Activated naive CD8-positive, alpha-beta T cell treated with anti-CD3 and anti-CD28 coated beads, Interleukin-2, amount 50 U/mL, for 24 hours (primary cell): ENCODE results near the gene JADE3.

Experiments
- ATAC-seq: fragments of 150-1000 bp; cut with Tn5 transposase; one replicate; pipeline ENCODE4 v1.10.0; 2021
- DNase-seq: peaks from one replicate; pipeline ENCODE4 v3.0.0; 2021
- H3K27ac Mint-ChIP-seq: one replicate; pipeline ENCODE4 v1.8.0; 2021; ENCODE audit warnings: mild to moderate bottlenecking, mixed read lengths
- H3K27me3 Mint-ChIP-seq: one replicate; pipeline ENCODE4 v1.8.0; 2021; ENCODE audit warnings: mixed read lengths
- H3K36me3 Mint-ChIP-seq: one replicate; pipeline ENCODE4 v1.8.0; 2021; ENCODE audit warnings: low read depth, mixed read lengths
- H3K4me1 Mint-ChIP-seq: one replicate; pipeline ENCODE4 v1.8.0; 2021; ENCODE audit warnings: mixed read lengths
- H3K4me3 Mint-ChIP-seq: one replicate; pipeline ENCODE4 v1.8.0; 2021; ENCODE audit warnings: mild to moderate bottlenecking, moderate library complexity, mixed read lengths
- H3K9me3 Mint-ChIP-seq: one replicate; pipeline ENCODE4 v1.8.0; 2021; ENCODE audit warnings: mixed read lengths

The JADE3 gene

GRCh38 chrX:46912098-46912602, at the start of gene JADE3:
Gene JADE3 (plus strand): TSS chrX:46912421. CDS start chrX:46984895, 72,474 bp downstream.
- peak; percentile 55 for ATAC-seq
- Mint-ChIP-seq H3K4me1 (peaks cover 7% of the 10 kb centered on the region), H3K27me3 (peaks cover 38% of the 10 kb centered on the region), H3K9me3 (no peaks in the 10 kb centered on the region), H3K36me3 (no peaks in the 10 kb centered on the region), H3K4me3 (peak within 1 kb of the TSS; percentile 69), H3K27ac (no peak within 1 kb of the TSS)
- DNase-seq: peak; percentile 35

DNA sequence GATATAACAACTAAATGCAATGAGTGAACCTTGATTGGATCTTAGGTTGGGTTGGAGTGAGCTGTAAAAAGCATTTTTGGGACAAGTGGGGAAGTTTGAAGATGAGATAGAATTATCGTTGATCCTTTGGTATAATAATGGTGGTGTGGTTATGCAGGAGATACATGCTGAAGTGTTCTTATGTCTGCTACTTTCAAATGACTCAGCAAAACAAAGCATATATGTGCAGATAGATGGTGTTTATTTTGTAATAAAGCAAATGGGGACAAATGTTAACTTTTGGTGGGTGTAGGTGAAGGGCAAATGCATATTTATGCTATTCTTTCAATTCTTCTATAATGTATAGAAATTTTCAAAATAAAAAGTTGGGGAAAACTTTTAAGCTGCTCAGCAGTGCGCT, 49.1 kb upstream of the JADE3 start:
- peaks cover 16% of the 10 kb centered on the region for H3K36me3 Mint-ChIP-seq
- no peak for ATAC-seq
- H3K9me3 Mint-ChIP-seq: no peaks in the 10 kb centered on the region
- no peak overlapping the region for H3K4me3 Mint-ChIP-seq
- no peak for DNase-seq
- H3K27me3 Mint-ChIP-seq: no peaks in the 10 kb centered on the region
- no peaks in the 10 kb centered on the region for H3K4me1 Mint-ChIP-seq
- no peak overlapping the region for H3K27ac Mint-ChIP-seq

GRCh38 chrX:46864606-46865005, 47.6 kb upstream of the JADE3 start:
- H3K27me3 Mint-ChIP-seq: no peaks in the 10 kb centered on the region
- DNase-seq: no peak
- peaks cover 16% of the 10 kb centered on the region for H3K36me3 Mint-ChIP-seq
- no peak overlapping the region for H3K4me3 Mint-ChIP-seq
- no peaks in the 10 kb centered on the region for H3K9me3 Mint-ChIP-seq
- no peak for ATAC-seq
- no peak overlapping the region for H3K27ac Mint-ChIP-seq
- H3K4me1 Mint-ChIP-seq: no peaks in the 10 kb centered on the region

DNA sequence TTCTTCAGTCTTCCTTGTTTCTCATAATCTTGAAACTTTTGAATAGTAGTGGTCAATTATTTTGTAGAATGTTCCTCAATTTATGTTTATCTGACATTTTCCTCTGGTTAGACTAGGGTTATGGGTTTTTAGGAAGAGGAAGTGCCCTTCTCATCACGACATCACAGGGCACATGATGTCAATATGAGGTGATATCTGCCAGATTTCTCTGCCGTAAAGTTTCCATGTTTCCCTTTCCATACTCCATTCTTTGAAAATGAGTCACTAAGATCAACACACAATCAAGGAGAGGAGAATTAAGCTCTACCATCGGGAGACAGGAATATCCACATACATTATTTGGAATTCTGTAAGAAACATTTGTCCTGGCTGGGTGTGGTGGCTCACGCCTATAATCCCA, 46.9 kb upstream of the JADE3 start:
- peaks cover 16% of the 10 kb centered on the region for H3K36me3 Mint-ChIP-seq
- H3K4me3 Mint-ChIP-seq: no peak overlapping the region
- no peaks in the 10 kb centered on the region for H3K27me3 Mint-ChIP-seq
- no peaks in the 10 kb centered on the region for H3K4me1 Mint-ChIP-seq
- DNase-seq (no peak), ATAC-seq (no peak)
- no peaks in the 10 kb centered on the region for H3K9me3 Mint-ChIP-seq
- H3K27ac Mint-ChIP-seq: no peak overlapping the region

- H3K4me3 Mint-ChIP-seq: no peak overlapping the region
- H3K4me1 Mint-ChIP-seq: no peaks in the 10 kb centered on the region
- H3K27ac Mint-ChIP-seq: no peak overlapping the region
- H3K9me3 Mint-ChIP-seq: no peaks in the 10 kb centered on the region
- peaks cover 14% of the 10 kb centered on the region for H3K36me3 Mint-ChIP-seq
- ATAC-seq (no peak), DNase-seq (no peak)
- H3K27me3 Mint-ChIP-seq: no peaks in the 10 kb centered on the region
Observed at GRCh38 chrX:46866726-46867125, 45.5 kb upstream of the JADE3 start.

- Mint-ChIP-seq H3K9me3 (no peaks in the 10 kb centered on the region), H3K27me3 (no peaks in the 10 kb centered on the region), H3K27ac (no peak overlapping the region), H3K4me1 (peaks cover 4% of the 10 kb centered on the region), H3K4me3 (no peak overlapping the region), H3K36me3 (no peaks in the 10 kb centered on the region)
- ATAC-seq (no peak), DNase-seq (no peak)
Observed at GRCh38 chrX:46873746-46874145, 38.5 kb upstream of the JADE3 start.

DNA sequence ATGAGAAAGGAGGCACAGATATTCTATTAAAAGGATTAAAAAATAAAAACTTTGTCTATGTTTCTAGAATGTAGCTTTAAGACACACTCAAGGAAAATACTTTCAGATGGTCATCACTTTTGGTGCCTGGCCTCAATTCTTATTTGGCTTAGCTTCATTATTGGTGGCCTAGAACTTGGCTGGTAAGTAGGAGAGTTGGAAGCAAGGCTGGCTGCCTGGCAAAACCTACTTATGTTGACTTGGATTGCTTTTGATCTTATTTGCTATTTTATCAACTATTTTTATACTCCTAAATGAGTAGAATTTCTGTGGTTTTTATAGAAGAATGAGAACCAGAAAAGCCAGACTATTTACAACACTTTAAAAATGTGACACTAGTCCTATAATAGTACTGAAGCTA, 35.3 kb upstream of the JADE3 start:
- Mint-ChIP-seq H3K27me3 (no peaks in the 10 kb centered on the region), H3K4me1 (peaks cover 4% of the 10 kb centered on the region)

GRCh38 chrX:46882266-46882665, 30.0 kb upstream of the JADE3 start:
- Mint-ChIP-seq H3K27ac (no peak overlapping the region), H3K4me3 (no peak overlapping the region), H3K36me3 (no peaks in the 10 kb centered on the region), H3K27me3 (no peaks in the 10 kb centered on the region), H3K9me3 (no peaks in the 10 kb centered on the region), H3K4me1 (no peaks in the 10 kb centered on the region)
- no peak for ATAC-seq
- DNase-seq: no peak

More for the DNA sequence above, 35.3 kb upstream of the JADE3 start:
- no peak overlapping the region for H3K27ac Mint-ChIP-seq
- no peaks in the 10 kb centered on the region for H3K36me3 Mint-ChIP-seq
- H3K9me3 Mint-ChIP-seq: no peaks in the 10 kb centered on the region
- no peak overlapping the region for H3K4me3 Mint-ChIP-seq
- DNase-seq (no peak), ATAC-seq (no peak)

DNA sequence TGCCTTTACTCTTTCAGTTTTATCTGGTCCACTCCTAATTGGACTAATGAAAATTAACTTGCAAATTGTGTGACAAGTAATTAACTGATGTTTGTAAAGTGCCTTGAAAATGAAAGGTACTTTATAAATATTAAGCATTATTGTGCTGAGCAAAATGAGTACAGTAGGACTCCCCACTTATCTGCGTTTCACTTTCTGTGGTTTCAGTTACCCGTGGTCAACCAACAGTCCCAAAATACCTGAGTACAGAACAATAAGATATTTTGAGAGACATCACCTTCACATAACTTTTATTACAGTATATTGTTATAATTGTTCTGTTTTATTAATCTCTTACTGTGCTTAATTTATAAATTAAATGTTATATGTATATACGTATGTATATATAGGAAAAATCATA, 27.4 kb upstream of the JADE3 start:
- H3K36me3 Mint-ChIP-seq: no peaks in the 10 kb centered on the region
- DNase-seq: no peak
- H3K9me3 Mint-ChIP-seq: no peaks in the 10 kb centered on the region
- no peak overlapping the region for H3K27ac Mint-ChIP-seq
- no peaks in the 10 kb centered on the region for H3K27me3 Mint-ChIP-seq
- no peak overlapping the region for H3K4me3 Mint-ChIP-seq
- no peak for ATAC-seq
- H3K4me1 Mint-ChIP-seq: no peaks in the 10 kb centered on the region

GRCh38 chrX:46898207-46898606, 14.0 kb upstream of the JADE3 start:
- Mint-ChIP-seq H3K4me3 (no peak overlapping the region), H3K27me3 (no peaks in the 10 kb centered on the region), H3K36me3 (no peaks in the 10 kb centered on the region), H3K9me3 (no peaks in the 10 kb centered on the region), H3K4me1 (no peaks in the 10 kb centered on the region), H3K27ac (no peak overlapping the region)
- ATAC-seq (no peak), DNase-seq (no peak)

DNA sequence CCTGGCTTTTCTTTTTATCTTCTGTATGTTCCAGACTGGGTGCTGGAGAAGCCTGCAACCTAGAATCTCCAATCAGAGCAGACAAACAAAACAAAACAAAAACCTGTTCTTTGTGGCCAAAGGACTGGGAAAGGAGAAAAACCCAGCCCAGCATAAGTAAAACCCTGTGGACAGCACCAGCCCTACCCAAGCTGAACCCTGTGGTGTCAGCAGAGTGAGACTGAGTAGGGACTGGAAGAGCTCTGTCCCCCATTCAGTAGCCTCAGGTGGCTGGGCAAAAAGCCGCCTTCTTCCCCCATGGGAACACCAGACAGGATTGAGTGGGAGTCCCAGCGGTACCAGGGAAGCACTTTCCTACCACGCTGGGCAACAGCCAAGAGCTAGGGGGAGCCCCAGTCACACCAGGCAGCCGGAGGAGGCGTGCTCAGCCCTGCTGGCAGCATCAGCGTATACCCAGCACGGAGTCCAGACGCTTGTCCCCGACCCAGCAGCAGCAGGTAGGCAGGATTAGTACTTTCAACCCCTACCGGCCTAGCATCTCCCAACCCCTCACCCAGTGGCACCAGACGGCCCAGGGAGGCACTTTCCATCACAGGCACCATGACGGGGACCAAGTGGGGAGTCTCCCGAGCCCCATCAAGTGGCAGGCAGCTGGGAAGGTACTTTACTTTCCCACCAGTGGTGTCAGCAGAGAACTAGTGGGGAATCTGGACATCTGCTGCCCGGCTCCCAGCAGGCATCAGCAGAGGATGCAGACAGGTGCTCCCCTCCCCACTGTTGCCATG, 8.6 kb upstream of the JADE3 start:
- no peaks in the 10 kb centered on the region for H3K27me3 Mint-ChIP-seq
- no peak overlapping the region for H3K27ac Mint-ChIP-seq
- no peaks in the 10 kb centered on the region for H3K9me3 Mint-ChIP-seq

GRCh38 chrX:46904626-46905025, 7.6 kb upstream of the JADE3 start:
- Mint-ChIP-seq H3K27ac (no peak overlapping the region), H3K36me3 (no peaks in the 10 kb centered on the region), H3K27me3 (no peaks in the 10 kb centered on the region), H3K4me3 (no peak overlapping the region), H3K9me3 (no peaks in the 10 kb centered on the region), H3K4me1 (no peaks in the 10 kb centered on the region)
- DNase-seq (no peak), ATAC-seq (no peak)

More for the DNA sequence above, 8.6 kb upstream of the JADE3 start:
- Mint-ChIP-seq H3K36me3 (no peaks in the 10 kb centered on the region), H3K4me1 (no peaks in the 10 kb centered on the region), H3K4me3 (peak overlapping the region; percentile 51)
- ATAC-seq (peak; percentile 94), DNase-seq (peak; percentile 52)

GRCh38 chrX:46910415-46910814, 1.8 kb upstream of the JADE3 start:
- ATAC-seq (no peak), DNase-seq (no peak)
- Mint-ChIP-seq H3K36me3 (no peaks in the 10 kb centered on the region), H3K9me3 (no peaks in the 10 kb centered on the region), H3K27ac (no peak overlapping the region), H3K4me1 (peaks cover 7% of the 10 kb centered on the region), H3K27me3 (peaks cover 28% of the 10 kb centered on the region), H3K4me3 (no peak overlapping the region)

GRCh38 chrX:46912603-46913491, 626 bp downstream of the JADE3 start:
- Mint-ChIP-seq H3K36me3 (no peaks in the 10 kb centered on the region), H3K9me3 (no peaks in the 10 kb centered on the region), H3K27me3 (peaks cover 38% of the 10 kb centered on the region), H3K4me3 (peak overlapping the region; percentile 69), H3K27ac (no peak overlapping the region), H3K4me1 (peaks cover 7% of the 10 kb centered on the region)
- ATAC-seq (peak; percentile 62), DNase-seq (peak; percentile 35)

DNA sequence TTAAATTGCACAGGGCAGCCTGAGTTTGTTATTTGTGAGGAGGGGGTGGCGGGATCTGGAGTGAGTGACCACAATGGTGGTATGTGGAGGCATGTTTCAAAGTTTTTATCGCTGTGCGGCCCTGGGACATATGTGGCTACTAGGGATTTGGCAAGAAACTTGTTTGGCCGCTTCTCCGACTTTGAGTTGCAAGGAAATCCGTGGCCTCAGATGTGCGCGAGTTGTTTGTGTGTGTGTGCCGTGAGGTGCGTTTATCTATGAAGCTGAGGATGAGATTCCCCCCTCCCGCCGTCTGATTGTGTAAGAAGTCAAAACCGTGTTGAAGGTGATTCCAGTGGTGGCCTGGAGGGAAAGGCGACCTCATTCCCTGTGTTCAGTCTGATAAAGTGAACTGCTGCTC, 1.4 kb downstream of the JADE3 start:
- no peak for ATAC-seq
- H3K36me3 Mint-ChIP-seq: no peaks in the 10 kb centered on the region
- H3K27me3 Mint-ChIP-seq: peaks cover 38% of the 10 kb centered on the region
- H3K27ac Mint-ChIP-seq: no peak overlapping the region
- no peaks in the 10 kb centered on the region for H3K9me3 Mint-ChIP-seq
- H3K4me3 Mint-ChIP-seq: peak overlapping the region; percentile 69
- no peak for DNase-seq
- H3K4me1 Mint-ChIP-seq: peaks cover 7% of the 10 kb centered on the region
